ENCODE data around the gene DYNLRB1.

The DYNLRB1 gene

GRCh38 chr20:34537651-34538050 lies 21.4 kb downstream of the DYNLRB1 start:
- POLR2A ChIA-PET, result no interaction called here
- DNase-seq (ENCODE audit: extremely low spot score), result no peak
- no peak for TF ChIP-seq CTCF (IDR thresholded peaks at IDR 0.05; ENCODE audit: control extremely low read depth, extremely low read depth, low read depth, missing control alignments)
- CTCF ChIA-PET, result interaction anchor here (0.8 to 6.4 kb wide), 16 partner anchors 7 to 278 kb away, joined by 3 to 56 read pairs (median 4); partner anchors contain the start of gene DYNLRB1

GRCh38 chr20:34538671-34539123 lies 22.5 kb downstream of the DYNLRB1 start:
- DNase-seq (ENCODE audit: extremely low spot score), result peak; percentile 71
- ChIA-PET POLR2A (no interaction called here), CTCF (interaction anchor here (0.6 to 6.4 kb wide), 26 partner anchors 8 to 279 kb away, joined by 3 to 56 read pairs (median 4); partner anchors contain the start of gene DYNLRB1)
- peak; percentile 65 for TF ChIP-seq CTCF (IDR thresholded peaks at IDR 0.05; ENCODE audit: control extremely low read depth, extremely low read depth, low read depth, missing control alignments)

GRCh38 chr20:34539756-34540155 lies 23.5 kb downstream of the DYNLRB1 start:
- CTCF ChIA-PET, result interaction anchor here (1.0 to 6.4 kb wide), 12 partner anchors 8 to 229 kb away, joined by 3 to 56 read pairs (median 9); partner anchors contain the start of gene DYNLRB1
- no peak for TF ChIP-seq CTCF (IDR thresholded peaks at IDR 0.05; ENCODE audit: control extremely low read depth, extremely low read depth, low read depth, missing control alignments)
- POLR2A ChIA-PET, result no interaction called here
- no peak for DNase-seq (ENCODE audit: extremely low spot score)

- no peak for TF ChIP-seq CTCF (IDR thresholded peaks at IDR 0.05; ENCODE audit: control extremely low read depth, extremely low read depth, low read depth, missing control alignments)
- DNase-seq (ENCODE audit: extremely low spot score), result no peak
- ChIA-PET POLR2A (no interaction called here), CTCF (interaction anchor here (0.7 to 6.4 kb wide), 4 partner anchors 9 to 228 kb away, joined by 3 to 56 read pairs (median 33); no protein-coding TSS in a partner anchor)
Measured at GRCh38 chr20:34540596-34541263, 24.5 kb downstream of the DYNLRB1 start.

GRCh38 chr20:34541264-34541901 lies 25.2 kb downstream of the DYNLRB1 start:
- POLR2A ChIA-PET, result no interaction called here
- TF ChIP-seq CTCF (IDR thresholded peaks at IDR 0.05; ENCODE audit: control extremely low read depth, extremely low read depth, low read depth, missing control alignments), result no peak
- CTCF ChIA-PET, result interaction anchor here (0.7 to 6.4 kb wide), 3 partner anchors 8 to 167 kb away, joined by 3 to 56 read pairs (median 13); no protein-coding TSS in a partner anchor
- DNase-seq (ENCODE audit: extremely low spot score), result no peak

GRCh38 chr20:34541917-34542316 lies 25.7 kb downstream of the DYNLRB1 start:
- CTCF ChIA-PET, result interaction anchor here (1.5 to 6.4 kb wide), 2 partner anchors 166 to 228 kb away, joined by 8 to 56 read pairs; no protein-coding TSS in a partner anchor
- POLR2A ChIA-PET, result no interaction called here
- no peak for TF ChIP-seq CTCF (IDR thresholded peaks at IDR 0.05; ENCODE audit: control extremely low read depth, extremely low read depth, low read depth, missing control alignments)
- no peak for DNase-seq (ENCODE audit: extremely low spot score)
